GM12864 (cell line): ENCODE data around the gene STXBP2.

Experiments used
- DNase-seq: peaks from one replicate; pipeline ENCODE4 v3.0.0-alpha.2; 2011; ENCODE audit warnings: low read depth
- H3K4me3 ChIP-seq: 2 replicates; pipeline ENCODE4 v1.5.1; 2011; ENCODE audit warnings: mild to moderate bottlenecking, low read depth, low read length, control low read depth
- CTCF ChIP-seq: IDR thresholded peaks from 2 replicates; pipeline ENCODE4 v1.5.1; 2011; ENCODE audit warnings: low read depth, mild to moderate bottlenecking, moderate library complexity, low read length, control low read depth, inconsistent platforms; ENCODE audit errors: missing control alignments

The STXBP2 gene

GRCh38 chr19:7681340-7682174 is 44.6 kb downstream of the STXBP2 start:
- DNase-seq = peak; percentile 71
- TF ChIP-seq CTCF = peak; percentile 72
- H3K4me3 ChIP-seq = peak overlapping the region; percentile 98

- TF ChIP-seq CTCF = peak; percentile 11
- no peak overlapping the region; the same call in 1 of the 2 replicates for H3K4me3 ChIP-seq
- no peak for DNase-seq
Observed at GRCh38 chr19:7682175-7682855, 45.4 kb downstream of the STXBP2 start.

GRCh38 chr19:7685546-7686445 is 48.9 kb downstream of the STXBP2 start:
- no peak for TF ChIP-seq CTCF
- no peak overlapping the region for H3K4me3 ChIP-seq
- no peak for DNase-seq

GRCh38 chr19:7687177-7687576 is 50.3 kb downstream of the STXBP2 start:
- DNase-seq = no peak
- no peak overlapping the region for H3K4me3 ChIP-seq
- no peak for TF ChIP-seq CTCF

GRCh38 chr19:7689165-7689564 is 52.3 kb downstream of the STXBP2 start:
- DNase-seq = no peak
- TF ChIP-seq CTCF = no peak
- H3K4me3 ChIP-seq = no peak overlapping the region

GRCh38 chr19:7690779-7691258 is 53.9 kb downstream of the STXBP2 start:
- TF ChIP-seq CTCF = no peak
- no peak for DNase-seq

More at GRCh38 chr19:7690779-7691258, 53.9 kb downstream of the STXBP2 start:
- no peak overlapping the region for H3K4me3 ChIP-seq
